ENCODE results near the gene SLC7A4.
"Not testable (repeated sequence)": the region's sequence is repeated elsewhere in the genome, so short reads cannot be mapped to it uniquely, and the experiment has no call there.

The SLC7A4 gene

DNA sequence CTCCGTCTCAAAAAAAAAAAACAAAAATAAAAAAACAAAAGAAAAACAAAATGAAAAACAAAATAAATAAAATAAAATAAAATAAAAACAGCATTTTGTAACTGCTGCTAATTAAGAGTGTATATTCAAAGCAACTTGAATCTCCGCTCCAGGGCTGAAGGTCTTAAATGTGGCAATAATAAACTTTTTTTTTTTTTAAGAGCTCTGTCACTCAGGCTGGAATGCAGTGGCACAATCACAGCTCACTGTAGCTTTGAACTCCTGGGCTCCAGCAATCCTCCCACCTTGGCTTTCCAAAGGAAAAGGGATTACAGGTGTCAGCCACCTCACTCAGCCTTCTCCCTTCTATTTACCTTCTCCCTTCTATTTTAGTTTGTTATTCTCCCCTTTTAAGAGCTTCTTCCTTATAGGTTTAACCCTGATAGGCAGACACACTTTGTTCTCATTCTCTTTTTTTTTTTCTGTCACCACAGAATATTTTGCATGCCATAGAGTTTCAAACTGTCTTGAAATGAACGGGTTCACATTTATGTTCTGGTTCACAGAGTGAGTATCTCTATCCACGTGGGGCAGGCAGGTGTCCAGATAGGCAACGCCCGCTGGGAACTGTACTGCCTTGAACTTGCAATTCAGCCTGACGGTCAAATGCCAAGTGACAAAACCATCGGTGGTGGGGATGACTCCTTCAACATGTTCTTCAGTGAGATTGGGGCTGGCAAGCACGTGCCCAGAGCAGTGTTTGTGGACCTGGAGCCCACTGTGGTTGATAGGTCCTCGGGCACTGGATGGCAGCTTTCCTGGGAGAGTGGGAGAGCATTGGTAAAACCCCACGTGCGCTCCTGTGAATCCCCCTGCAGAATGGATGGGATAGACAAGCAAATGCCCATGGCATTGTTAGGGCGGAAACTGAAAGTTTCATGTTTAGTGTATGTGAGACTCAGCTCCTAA, 32.8 kb upstream of the SLC7A4 start:
- no peak for DNase-seq

DNA sequence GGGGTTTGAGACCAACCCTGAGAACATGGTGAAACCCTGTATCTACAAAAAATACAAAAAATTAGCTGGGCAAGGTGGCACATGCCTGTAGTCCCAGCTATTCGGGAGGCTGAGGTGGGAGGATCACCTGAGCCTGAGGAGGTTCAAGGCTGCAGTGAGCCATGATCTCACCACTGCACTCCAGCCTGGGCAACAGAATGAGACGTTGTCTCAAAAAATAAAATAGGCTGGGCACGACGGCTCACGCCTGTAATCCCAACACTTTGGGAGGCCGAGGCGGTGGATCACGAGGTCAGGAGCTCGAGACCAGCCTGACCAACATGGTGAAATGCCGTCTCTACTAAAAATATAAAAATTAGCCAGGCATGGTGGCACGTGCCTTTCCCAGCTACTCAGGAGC, 32.1 kb upstream of the SLC7A4 start:
- DNase-seq = not testable (repeated sequence)

DNA sequence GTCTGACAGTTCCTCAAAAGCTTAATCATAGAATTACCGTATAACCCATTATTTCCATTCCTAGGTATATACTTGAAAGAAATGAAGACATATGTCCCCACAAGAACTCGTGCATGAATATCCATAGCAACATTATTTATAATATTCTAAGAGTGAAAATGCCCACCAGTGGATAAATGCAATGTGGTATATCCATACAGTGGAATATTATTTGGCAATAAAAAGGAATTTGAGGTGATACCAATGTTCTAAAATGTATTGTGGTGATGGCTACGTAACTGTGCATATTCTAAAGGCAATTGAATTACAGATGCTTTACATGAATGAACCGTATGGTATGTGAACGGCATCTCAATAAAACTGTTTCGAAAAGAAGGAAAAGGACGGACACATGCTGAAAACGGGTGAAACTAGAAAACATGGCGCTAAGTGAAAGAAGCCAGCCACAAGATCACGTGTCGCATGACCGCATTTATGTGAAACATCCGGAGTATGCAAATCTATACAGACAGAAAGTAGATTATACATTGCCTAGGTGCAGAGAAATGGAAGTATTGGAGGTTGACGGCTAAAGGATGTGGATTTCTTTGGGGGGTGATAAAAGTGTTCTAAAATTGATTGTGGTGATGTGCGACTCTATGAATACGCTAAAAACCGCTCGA, 29.4 kb upstream of the SLC7A4 start:
- DNase-seq = not testable (repeated sequence)

DNA sequence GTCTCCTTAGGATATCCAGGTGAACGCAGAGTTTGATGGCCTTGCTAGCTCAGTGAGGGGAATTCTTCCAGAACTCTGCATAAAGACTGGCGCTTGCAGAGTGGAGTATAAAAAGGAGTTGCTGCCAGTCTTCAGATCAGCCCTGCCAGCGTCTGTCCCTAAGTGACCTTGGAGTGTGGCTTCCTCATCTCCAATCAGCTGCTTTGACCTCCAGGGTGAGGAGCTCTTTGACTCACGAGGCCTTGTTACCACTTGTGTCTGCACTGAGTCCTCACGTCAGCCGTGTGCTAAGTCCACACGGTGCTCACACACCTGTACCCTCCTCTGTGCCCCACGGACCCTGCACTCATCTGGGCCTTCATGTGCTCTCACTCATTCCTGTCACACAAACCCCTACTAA, 28.0 kb upstream of the SLC7A4 start:
- not testable (repeated sequence) for DNase-seq

DNA sequence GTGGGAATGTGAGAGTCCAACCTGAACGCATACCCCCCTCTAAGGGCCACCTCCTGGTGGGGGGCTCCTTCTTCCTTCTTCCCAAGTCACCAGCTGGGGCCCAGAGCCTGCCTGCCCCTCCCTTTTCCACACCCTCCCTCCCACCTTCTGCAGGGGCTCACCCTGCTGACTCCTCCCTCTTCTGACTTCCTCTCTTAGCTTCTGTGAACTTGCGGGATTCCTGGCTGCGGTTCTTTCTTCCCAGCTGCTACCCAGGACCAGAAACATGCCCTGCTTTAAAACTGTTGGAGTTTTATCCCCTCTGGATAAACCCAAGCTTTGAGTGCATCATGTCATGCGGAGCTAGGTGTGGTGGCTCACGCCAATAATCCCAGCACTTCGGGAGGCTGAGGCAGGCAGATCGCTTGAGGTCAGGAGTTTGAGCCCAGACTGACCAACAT, 23.5 kb upstream of the SLC7A4 start:
- no peak for DNase-seq

DNA sequence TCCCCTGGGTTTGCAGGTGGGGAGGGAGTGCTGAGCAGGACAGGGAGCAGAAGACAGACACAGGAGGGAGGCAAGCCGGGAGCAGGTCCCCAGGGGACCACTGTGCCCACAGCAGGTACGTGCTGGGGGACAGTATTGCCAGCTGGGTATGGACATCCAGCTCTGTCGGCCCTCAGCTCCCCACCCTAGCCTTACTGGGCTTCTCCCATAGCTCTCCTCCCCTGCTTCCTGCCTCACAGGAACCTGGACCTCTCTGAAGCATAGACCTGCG, 23.1 kb upstream of the SLC7A4 start:
- no peak for DNase-seq

DNA sequence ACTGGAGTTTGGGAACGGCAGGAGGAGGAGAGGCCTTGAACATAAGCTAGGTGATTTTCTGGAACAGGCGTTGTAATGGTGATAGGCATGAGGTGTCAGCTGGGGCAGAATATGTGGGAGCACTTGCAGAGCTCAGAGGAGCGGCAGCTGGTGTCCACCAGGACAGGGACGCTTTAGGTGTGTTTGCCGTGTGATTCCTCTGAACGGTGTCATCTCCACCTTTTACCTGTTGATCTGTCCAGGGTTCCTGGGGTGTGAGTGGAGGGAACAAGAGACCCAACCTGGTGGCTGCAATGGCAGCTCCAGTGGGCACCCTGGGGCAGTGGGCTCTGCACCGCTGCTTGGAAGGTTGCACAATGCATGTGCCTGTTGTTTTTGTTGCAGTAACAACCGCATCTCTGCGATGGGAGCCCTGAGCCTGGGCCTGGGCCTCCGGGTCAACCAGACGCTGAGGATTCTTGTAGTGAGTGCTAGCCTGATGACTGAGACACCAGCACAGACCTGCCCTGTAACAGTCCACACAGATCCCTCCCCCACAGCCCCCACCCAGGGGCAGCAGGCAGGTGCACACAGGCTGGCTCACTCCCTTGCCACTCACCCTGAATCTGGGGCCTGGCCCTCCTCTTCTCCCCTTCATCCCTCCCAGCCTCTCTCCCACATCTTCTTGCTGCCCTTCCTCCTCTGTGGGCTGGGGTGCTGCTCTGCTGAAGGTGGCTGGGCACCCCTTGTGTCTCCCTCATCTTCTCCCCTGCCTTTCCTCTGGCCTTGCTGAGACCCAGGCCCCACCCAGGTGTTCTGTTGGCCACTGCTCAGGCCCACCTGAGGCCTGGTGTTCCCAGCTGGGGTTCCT, 22.6 kb upstream of the SLC7A4 start:
- no peak for DNase-seq

DNA sequence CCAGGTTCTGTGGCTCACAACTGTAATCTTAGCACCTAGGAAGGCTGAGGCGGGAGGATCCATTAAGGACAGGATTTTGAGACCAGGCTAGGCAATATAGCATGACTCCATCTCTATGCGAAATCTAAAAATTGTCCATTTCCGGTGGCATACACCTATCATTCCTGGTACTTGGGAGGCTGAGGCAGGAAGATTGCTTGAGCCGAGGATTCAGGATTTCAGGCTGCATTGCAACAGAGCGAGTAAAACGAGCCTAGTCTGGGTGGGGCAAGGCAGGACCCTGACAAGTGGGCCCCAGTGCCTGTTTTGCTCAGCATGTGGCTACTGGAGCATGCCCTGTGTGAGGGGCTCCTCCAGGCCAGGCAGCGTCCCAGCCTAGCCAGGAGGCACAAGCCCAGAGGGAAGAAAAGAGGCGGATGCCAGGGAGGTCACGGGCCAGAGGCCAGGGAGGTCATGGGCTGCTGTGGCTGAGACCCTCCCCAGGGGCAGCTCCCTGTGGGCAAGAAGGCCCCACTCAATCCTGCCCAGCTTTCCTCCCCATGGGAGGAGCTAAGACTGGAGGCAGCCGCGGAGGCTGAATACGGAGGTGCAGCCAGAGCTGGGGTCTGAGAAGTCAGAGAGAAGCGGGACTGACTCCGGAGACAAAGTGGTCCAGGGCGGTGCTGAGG, 21.8 kb upstream of the SLC7A4 start:
- no peak for DNase-seq

DNA sequence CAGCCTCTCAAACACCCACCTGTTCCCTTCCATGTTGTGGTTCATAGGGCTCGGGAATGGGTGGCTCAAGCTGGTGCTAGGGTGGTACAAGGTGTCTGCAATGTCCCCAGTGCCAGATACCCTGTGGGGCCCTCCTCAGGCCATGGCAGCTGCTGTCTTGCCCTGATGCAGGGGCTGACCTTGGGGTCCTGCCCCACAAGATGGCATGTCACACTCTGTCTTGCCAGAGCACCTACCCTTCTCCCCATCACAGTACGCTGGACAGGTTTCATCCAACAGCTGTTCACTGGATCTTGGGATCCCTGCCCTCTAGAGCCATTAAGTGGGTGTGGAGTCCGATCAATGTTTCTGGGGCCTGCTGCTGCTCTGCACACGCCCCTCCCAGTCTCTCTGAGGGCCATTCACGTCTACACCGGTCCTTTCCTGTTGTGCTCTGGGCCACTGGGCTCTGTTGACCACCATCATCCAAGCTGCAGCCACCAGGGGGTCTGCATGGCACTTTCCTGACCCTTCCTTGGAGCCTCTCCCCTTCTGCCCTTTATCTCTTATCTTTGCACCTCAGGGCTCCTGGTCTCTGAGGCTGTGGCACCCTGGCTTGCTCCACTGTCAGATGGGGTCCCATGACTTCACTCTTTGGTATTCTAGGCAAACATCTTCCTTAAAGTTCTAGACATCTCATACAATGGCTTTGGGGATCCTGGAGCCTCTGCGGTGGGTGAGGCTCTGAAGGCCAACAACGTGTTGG, 20.5 kb upstream of the SLC7A4 start:
- no peak for DNase-seq

DNA sequence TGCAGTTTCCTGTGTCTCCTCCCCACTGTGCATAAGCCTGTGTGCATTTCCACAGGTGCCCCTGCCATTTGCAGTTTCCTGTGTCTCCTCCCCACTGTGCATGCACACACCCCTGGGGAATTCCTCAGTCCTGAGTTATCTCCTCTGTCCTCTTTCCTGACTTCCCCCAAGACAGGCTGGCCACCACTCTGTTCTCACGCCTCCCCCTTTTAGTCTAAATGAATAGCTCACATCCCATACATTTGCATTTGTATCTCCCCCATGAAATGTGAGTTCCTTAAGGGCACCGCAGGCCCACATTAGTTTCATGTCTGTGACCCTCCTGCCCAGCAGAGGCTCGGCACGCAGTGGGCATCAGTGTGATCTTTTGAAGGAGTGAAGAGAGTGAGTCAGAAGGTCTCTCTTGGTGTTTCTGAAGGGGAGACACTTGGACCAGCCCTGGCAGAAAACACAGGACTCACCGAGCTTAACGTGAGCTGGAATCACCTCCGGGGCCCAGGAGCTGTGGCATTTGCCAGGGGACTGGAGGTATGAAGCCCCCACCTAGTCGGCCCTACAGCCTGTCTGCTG, 19.6 kb upstream of the SLC7A4 start:
- DNase-seq = no peak

DNA sequence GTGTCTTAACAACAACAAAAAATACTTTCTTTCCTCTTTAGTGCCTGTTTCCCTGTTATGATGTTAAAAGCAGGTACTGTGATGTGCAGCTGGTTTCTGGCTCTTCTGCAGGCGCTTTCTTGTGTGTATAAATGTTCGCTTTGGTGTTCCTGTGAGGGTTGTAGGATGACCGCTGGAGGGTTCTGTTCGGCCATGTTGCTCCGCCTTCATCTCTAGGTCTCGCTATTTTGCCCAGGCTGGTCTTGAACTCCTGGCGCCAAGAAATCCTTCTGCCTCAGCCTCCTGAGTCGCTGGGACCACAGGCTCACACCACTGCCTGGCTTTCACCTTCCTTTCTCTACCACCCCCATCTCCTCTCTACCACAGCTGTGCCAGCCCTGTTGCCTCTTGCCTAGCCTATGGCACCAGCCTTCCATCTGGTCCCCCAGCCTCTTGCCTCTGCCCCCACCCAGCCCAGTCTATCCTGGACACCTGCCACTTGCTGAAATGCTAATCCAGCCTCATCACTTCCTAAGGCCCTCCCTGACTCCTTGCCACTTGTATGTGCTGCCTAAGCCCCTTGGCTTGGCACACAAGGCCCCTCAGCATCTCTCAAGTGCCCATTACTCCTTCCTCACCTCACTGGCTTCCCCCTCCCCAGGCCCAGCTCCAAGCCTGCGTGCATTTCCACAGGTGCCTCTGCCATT, 18.9 kb upstream of the SLC7A4 start:
- DNase-seq = no peak

DNA sequence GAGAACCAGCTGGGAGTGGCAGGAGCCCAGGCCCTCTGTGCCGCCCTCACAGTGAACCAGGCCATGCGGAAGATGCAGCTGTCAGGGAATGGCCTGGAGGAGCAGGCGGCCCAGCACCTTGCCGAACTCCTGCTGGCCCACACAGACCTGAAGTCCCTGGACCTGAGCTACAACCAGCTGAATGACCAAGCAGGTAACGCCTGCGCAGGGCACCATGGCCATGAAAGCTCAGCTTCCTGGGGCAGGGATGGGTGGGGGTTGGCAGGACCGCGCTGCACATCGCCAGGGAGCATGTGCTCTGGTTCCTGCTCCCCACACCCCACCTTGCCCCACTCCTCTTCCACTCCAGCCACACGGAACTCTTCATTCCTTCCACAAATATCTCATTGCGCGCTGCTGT, 16.6 kb upstream of the SLC7A4 start:
- DNase-seq = not testable (repeated sequence)

DNA sequence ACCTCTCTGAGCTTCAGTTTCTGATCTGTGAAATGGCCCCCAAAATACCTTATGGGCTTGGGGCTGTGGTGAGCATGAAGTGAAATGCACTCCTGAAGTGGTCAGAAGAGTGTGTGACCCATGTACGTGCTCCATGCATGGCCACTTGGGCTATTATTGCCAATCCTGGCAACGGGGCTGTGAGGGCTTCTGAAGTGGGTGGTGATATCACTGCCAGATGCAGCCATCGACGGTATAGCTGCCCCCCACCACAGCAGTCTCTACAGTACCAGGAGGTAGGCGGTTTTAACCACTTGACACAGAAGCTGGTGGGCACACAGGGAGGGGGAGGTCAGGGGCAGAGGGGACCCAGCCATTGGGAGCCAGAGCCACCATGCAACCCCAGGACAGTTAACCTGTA, 16.1 kb upstream of the SLC7A4 start:
- DNase-seq = not testable (repeated sequence)

DNA sequence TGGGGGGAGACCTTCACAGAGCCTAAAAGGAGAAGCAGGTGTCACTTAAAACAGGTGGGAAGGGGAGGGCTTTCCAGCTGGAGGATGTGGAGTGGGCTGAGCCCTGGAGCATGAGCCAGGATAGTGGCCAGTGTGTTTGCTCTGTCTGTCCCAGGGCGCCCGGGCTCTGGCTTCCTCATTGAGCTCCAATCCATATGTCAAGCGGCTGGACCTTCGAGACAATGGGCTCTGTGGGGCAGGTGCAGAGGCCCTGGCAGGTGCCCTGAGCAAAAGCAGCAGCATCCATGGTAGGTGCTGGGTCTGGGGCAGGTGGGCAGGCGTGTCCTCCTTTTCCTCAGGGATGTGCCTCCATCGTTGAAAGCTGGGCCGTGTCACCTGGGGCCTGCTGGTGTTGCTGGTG, 15.4 kb upstream of the SLC7A4 start:
- no peak for DNase-seq

DNA sequence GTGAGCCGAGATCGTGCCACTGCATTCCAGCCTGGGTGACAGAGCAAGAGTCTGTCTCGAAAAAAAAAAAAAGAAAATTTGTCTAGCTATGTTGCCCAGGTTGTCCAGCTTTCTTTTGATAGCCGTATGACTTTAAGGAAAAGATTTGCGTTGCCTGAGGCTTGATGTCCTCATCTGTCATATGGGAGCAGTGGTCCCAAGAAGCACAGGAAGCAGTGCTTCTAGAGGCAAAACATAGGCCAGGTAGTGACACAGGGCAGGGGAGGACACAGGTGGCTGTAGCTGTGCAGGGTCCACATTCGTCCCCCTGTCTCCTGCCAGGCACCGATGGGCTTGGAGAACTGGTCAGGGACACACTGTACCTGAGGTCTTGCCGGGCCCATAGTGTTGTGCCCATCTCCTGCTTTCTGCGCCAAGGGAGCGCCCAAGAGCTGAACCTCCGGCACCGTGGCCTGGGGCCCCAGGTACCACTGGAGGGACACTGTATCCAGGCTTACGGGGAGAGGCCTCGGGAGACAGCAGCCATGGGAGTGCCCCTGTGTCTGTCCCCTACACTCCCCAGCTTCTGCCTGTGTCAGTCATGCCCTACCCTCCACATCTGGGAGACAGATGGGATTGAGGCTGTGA, 14.8 kb upstream of the SLC7A4 start:
- DNase-seq = no peak

DNA sequence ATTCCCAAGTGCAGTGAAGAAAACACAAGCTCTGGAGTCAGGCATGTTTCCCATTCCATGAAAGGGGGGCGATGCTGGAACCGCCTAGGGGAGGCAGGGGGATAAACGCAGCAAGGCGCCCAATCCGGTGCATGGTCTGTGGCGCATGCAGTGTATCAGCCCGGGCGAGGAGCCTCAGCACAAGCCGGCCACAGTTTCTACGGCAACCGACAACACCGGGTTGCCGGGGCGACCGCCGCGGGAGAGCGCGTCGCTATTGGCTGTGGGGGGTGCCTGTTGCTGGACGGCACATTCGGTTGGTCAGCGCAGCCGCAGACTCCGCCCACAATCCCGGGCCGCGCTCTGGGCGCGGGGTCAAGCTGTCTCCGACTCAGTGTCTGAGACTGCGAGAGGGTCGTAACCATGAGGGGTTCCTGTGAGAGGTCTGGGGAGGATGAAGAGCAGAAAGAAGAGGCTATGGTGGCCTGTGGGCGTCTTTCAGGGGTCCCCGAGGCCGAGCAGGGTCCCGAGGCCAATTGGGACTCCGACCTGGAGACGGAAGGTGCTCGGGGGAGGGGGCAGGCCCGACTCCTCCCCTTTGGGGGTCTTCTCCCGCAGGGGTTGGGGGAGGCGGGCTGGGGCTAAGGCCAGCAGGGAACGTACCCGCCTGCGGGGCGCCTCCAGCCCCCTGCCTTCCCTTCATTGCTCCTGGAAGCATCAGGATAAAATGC, 13.4 kb upstream of the SLC7A4 start, which contains the start of gene LRRC74B:
LRRC74B (plus strand) TSS at position 362 of the 710 bp plus-strand sequence; CDS start at position 403, 41 bp downstream.
- DNase-seq = peak; percentile 86

DNA sequence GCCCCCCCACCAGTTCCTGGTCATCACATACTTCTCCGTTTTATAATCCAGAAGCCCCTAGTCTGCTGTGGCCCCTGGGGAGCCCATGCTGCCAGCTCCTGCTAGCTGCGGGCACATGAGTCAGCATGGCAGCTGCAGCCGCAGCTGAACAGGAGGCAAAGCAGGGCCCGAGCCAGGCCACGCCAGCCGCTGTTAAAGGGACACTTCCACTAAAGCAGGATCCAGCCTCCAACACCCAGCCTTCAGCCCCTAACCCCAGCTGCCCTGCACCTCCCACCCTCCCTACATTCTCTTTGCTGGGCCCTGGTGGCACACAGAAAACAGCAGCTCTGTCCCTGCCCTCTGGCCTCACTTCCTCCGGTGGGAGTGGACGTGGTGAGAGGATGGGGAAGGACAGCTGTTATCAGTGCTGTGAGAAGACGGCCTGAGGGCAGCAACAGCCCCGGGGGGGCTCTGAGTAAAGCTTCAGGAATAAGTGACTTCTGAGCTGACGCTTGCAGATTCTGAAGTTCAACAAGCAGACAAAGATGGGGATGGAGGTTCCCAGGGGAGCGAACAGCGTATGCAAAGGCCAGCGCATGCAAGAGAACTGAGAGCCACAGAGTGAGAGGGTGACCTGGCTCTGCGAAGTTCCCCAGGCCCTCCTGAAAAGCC, 12.7 kb upstream of the SLC7A4 start:
- DNase-seq = no peak

DNA sequence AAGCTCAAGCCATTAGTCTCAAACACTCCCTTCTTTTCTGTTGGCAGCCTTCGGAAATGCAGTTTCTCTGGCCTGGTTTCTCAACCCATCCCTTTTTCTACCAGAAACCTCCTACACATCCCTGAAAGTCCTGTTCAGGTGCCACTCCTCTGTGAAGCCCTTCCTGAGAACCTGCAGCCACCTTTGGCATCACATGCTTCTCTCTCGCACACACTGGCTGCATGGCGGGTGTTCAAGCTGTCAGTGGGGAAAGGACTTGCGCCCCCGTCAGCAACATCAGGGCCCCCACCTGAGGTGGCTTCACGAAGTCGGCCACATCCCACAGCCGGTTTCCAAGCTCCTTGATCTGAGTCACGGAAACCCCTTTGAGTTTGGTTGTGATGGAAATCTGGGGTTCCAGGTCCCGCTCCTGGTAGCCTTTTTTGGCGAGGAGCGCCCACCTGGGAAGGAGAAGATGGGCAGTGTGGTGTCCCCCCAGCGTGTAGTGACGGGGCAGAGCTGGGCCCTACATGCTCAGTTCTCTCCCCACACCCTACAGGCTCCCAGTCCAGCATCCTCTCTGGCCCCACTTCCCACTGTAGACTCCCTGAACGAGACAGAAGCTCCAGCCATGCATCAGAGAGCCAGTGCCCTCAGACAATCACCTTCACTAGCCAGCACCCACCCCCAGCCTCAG, 11.6 kb upstream of the SLC7A4 start:
- no peak for DNase-seq

Measured in activated CD8-positive, alpha-beta memory T cell treated with anti-CD3 and anti-CD28 coated beads for 24 hours (primary cell).